HepG2 (cell line): ENCODE results near the gene THRB. TPM values are rescaled to one million over a fixed set of nuclear protein-coding genes. Genes with fewer than 3 reads are reported as not detected.

Source experiments
- CHCHD3 ChIP-seq: sonication (generic); formaldehyde crosslinking; IDR thresholded peaks from 2 replicates; pipeline ENCODE4 v1.8.0; 2022; ENCODE audit warnings: mild to moderate bottlenecking, missing genetic modification reagents, moderate library complexity
- PHB2 ChIP-seq: fragments of 450-650 bp; IDR thresholded peaks from 2 replicates; pipeline ENCODE4 v1.6.1; 2018; ENCODE audit not compliant: partially characterized antibody
- RBM22 ChIP-seq: fragments of 200-400 bp; formaldehyde crosslinking; optimal IDR thresholded peaks from 2 replicates; pipeline ENCODE3; 2017; ENCODE audit warnings: mild to moderate bottlenecking, low read length, moderate library complexity
- RORA ChIP-seq: sonication (generic); formaldehyde crosslinking; IDR thresholded peaks from 2 replicates; pipeline ENCODE4 v1.5.0; 2020; ENCODE audit warnings: mild to moderate bottlenecking, missing genetic modification reagents, moderate library complexity
- SMYD3 ChIP-seq: sonication (generic); formaldehyde crosslinking; IDR thresholded peaks from 2 replicates; pipeline ENCODE4 v1.8.1; 2023; ENCODE audit warnings: mild to moderate bottlenecking, missing genetic modification reagents
- STAT5B ChIP-seq: sonication (generic); formaldehyde crosslinking; IDR thresholded peaks from 2 replicates; pipeline ENCODE4 v1.4.0; 2020; ENCODE audit warnings: missing genetic modification reagents
- TCF12 ChIP-seq, 2 experiments: fragments of 450-650 bp in 1 of 2; sonication (generic) in 1 of 2; formaldehyde crosslinking in 1 of 2; IDR thresholded peaks; 2 replicates each; pipeline versions ENCODE4 v1.6.1 to v1.8.0; 2017 to 2022; ENCODE audit warnings: antibody characterized with exemption in 1 of 2, mild to moderate bottlenecking in 1 of 2, missing genetic modification reagents in 1 of 2, moderate library complexity in 1 of 2
- TOE1 ChIP-seq: sonication (generic); formaldehyde crosslinking; IDR thresholded peaks from 2 replicates; pipeline ENCODE4 v1.4.0; 2020; ENCODE audit warnings: mild to moderate bottlenecking, missing genetic modification reagents
- ZNF788 ChIP-seq: sonication (generic); formaldehyde crosslinking; IDR thresholded peaks from 2 replicates; pipeline ENCODE4 v1.5.0; 2020; ENCODE audit warnings: mild to moderate bottlenecking, missing genetic modification reagents, borderline replicate concordance
- polyA plus RNA-seq, 8 experiments: library from polyadenylated mRNA; depleted of rRNA in 3 of 8; stranded (reverse) in 7 of 8; unstranded in 1 of 8; fragments of >200 nt; fragmentation: Illumina TruSeq in 4 of 8; extraction: Trizol in 4 of 8; gene quantifications; 2 replicates each; pipeline versions ENCODE4 v1.2.1 to v1.2.3, GENCODE V29; 2011 to 2016; ENCODE audit warnings: low read depth in 4 of 8, missing spikeins in 1 of 8, mixed read lengths in 1 of 8; ENCODE audit not compliant: insufficient read depth in 1 of 8
- total RNA-seq, 5 experiments: library from RNA; depleted of rRNA; stranded (reverse); fragments of >200 nt; fragmentation: Illumina TruSeq; extraction: Trizol; gene quantifications; 2 replicates each; pipeline ENCODE4 v1.2.3, GENCODE V29; 2016; ENCODE audit warnings: low read depth in 1 of 5
- TF ChIP-seq, protein P1 (sequence below): sonication (generic); formaldehyde crosslinking; IDR thresholded peaks from 2 replicates; pipeline ENCODE4 v1.4.0; 2020; ENCODE audit warnings: missing genetic modification reagents
- TF ChIP-seq, protein P2 (sequence below): sonication (generic); formaldehyde crosslinking; IDR thresholded peaks from 2 replicates; pipeline ENCODE4 v1.5.1; 2020; ENCODE audit warnings: mild to moderate bottlenecking, missing genetic modification reagents
- TF ChIP-seq, protein P3 (sequence below): sonication (generic); formaldehyde crosslinking; IDR thresholded peaks from 2 replicates; pipeline ENCODE4 v1.5.0; 2020; ENCODE audit warnings: missing genetic modification reagents
- TF ChIP-seq, protein P4 (sequence below): sonication (generic); formaldehyde crosslinking; IDR thresholded peaks from 2 replicates; pipeline ENCODE4 v1.5.0; 2020; ENCODE audit warnings: missing genetic modification reagents
- TF ChIP-seq, protein P5 (sequence below): sonication (generic); formaldehyde crosslinking; IDR thresholded peaks from 2 replicates; pipeline ENCODE4 v1.4.0; 2020; ENCODE audit warnings: mild to moderate bottlenecking, missing genetic modification reagents
- TF ChIP-seq, protein P6 (sequence below): IDR thresholded peaks from 2 replicates; pipeline ENCODE4 v1.6.1; 2016
- TF ChIP-seq, protein P7 (sequence below): sonication (generic); formaldehyde crosslinking; IDR thresholded peaks from 2 replicates; pipeline ENCODE4 v1.8.1; 2023; ENCODE audit warnings: mild to moderate bottlenecking, missing genetic modification reagents, borderline replicate concordance
- TF ChIP-seq, protein P8 (sequence below): sonication (generic); formaldehyde crosslinking; IDR thresholded peaks from 2 replicates; pipeline ENCODE4 v1.4.0; 2020; ENCODE audit warnings: mild to moderate bottlenecking, missing genetic modification reagents

The THRB gene
- total and polyA plus RNA-seq, 2 of the 13 experiments (the other 11 are each of a cell fraction or from before 2014, with no cell fraction given), result 4.7 to 22.7 TPM

DNA sequence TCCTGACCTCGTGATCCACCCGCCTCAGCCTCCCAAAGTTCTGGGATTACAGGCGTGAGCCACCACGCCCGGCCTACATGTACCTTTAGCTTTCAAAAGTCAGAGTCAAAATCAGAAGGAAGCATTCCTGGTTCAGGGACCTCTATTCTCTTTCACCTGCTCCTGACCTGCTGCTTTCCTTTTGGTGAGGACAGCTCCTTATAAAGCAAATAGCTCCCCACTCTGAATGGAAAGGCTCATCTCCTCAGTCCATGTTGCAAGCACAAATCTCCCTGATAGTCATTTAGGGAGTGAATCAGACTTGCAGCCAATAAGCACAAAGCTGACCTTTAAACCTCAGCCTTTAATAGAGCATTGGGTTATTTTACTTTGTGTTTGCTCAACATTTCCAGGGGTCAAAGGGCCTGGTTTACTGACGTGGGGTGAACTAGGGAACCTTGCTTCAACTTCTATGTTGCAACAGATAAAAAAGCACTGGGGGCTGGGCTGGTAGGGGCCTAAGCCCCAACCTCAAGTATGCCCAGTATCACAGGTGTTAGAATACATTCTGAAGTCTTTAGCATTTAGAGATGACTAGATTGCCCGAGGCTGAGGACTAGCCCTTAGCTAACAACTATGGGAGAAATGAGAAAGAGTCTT, 43.1 kb downstream of the THRB start (continued):
- TF ChIP-seq, protein P1, sequence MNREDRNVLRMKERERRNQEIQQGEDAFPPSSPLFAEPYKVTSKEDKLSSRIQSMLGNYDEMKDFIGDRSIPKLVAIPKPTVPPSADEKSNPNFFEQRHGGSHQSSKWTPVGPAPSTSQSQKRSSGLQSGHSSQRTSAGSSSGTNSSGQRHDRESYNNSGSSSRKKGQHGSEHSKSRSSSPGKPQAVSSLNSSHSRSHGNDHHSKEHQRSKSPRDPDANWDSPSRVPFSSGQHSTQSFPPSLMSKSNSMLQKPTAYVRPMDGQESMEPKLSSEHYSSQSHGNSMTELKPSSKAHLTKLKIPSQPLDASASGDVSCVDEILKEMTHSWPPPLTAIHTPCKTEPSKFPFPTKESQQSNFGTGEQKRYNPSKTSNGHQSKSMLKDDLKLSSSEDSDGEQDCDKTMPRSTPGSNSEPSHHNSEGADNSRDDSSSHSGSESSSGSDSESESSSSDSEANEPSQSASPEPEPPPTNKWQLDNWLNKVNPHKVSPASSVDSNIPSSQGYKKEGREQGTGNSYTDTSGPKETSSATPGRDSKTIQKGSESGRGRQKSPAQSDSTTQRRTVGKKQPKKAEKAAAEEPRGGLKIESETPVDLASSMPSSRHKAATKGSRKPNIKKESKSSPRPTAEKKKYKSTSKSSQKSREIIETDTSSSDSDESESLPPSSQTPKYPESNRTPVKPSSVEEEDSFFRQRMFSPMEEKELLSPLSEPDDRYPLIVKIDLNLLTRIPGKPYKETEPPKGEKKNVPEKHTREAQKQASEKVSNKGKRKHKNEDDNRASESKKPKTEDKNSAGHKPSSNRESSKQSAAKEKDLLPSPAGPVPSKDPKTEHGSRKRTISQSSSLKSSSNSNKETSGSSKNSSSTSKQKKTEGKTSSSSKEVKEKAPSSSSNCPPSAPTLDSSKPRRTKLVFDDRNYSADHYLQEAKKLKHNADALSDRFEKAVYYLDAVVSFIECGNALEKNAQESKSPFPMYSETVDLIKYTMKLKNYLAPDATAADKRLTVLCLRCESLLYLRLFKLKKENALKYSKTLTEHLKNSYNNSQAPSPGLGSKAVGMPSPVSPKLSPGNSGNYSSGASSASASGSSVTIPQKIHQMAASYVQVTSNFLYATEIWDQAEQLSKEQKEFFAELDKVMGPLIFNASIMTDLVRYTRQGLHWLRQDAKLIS (CRISPR knock-in tag), result no peak
- TF ChIP-seq TOE1 (CRISPR knock-in tag), result peak; percentile 91
- no peak for TF ChIP-seq SMYD3 (CRISPR knock-in tag)
- no peak for TF ChIP-seq TCF12 (IDR thresholded peaks at IDR 0.05)
- peak; percentile 66; the same call in 1 of the 2 replicates for TF ChIP-seq TCF12 (CRISPR knock-in tag; IDR thresholded peaks at IDR 0.05)
- TF ChIP-seq, protein P2, sequence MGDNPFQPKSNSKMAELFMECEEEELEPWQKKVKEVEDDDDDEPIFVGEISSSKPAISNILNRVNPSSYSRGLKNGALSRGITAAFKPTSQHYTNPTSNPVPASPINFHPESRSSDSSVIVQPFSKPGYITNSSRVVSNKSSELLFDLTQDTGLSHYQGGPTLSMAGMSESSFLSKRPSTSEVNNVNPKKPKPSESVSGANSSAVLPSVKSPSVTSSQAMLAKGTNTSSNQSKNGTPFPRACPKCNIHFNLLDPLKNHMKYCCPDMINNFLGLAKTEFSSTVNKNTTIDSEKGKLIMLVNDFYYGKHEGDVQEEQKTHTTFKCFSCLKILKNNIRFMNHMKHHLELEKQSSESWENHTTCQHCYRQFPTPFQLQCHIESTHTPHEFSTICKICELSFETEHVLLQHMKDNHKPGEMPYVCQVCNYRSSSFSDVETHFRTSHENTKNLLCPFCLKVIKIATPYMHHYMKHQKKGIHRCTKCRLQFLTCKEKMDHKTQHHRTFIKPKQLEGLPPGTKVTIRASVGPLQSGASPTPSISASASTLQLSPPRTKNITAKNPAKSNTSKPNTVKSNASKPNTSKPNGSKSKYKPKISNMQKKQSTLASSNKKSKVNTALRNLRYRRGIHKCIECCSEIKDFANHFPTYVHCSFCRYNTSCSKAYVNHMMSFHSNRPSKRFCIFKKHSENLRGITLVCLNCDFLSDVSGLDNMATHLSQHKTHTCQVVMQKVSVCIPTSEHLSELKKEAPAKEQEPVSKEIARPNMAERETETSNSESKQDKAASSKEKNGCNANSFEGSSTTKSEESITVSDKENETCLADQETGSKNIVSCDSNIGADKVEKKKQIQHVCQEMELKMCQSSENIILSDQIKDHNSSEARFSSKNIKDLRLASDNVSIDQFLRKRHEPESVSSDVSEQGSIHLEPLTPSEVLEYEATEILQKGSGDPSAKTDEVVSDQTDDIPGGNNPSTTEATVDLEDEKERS (CRISPR knock-in tag), result peak; percentile 75
- TF ChIP-seq, protein P3, sequence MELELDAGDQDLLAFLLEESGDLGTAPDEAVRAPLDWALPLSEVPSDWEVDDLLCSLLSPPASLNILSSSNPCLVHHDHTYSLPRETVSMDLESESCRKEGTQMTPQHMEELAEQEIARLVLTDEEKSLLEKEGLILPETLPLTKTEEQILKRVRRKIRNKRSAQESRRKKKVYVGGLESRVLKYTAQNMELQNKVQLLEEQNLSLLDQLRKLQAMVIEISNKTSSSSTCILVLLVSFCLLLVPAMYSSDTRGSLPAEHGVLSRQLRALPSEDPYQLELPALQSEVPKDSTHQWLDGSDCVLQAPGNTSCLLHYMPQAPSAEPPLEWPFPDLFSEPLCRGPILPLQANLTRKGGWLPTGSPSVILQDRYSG (CRISPR knock-in tag), result no peak; the same call in 1 of the 2 replicates
- TF ChIP-seq, protein P4, sequence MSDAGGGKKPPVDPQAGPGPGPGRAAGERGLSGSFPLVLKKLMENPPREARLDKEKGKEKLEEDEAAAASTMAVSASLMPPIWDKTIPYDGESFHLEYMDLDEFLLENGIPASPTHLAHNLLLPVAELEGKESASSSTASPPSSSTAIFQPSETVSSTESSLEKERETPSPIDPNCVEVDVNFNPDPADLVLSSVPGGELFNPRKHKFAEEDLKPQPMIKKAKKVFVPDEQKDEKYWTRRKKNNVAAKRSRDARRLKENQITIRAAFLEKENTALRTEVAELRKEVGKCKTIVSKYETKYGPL (CRISPR knock-in tag), result peak; percentile 41; the same call in 1 of the 2 replicates
- no peak for TF ChIP-seq PHB2
- TF ChIP-seq, protein P5, sequence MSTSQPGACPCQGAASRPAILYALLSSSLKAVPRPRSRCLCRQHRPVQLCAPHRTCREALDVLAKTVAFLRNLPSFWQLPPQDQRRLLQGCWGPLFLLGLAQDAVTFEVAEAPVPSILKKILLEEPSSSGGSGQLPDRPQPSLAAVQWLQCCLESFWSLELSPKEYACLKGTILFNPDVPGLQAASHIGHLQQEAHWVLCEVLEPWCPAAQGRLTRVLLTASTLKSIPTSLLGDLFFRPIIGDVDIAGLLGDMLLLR (CRISPR knock-in tag), result no peak
- TF ChIP-seq RBM22, result peak; percentile 27
- TF ChIP-seq ZNF788, result peak; percentile 53; the same call in 1 of the 2 replicates
- no peak for TF ChIP-seq RORA (CRISPR knock-in tag)
- TF ChIP-seq, protein P6, sequence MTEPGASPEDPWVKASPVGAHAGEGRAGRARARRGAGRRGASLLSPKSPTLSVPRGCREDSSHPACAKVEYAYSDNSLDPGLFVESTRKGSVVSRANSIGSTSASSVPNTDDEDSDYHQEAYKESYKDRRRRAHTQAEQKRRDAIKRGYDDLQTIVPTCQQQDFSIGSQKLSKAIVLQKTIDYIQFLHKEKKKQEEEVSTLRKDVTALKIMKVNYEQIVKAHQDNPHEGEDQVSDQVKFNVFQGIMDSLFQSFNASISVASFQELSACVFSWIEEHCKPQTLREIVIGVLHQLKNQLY (CRISPR knock-in tag), result peak; percentile 86
- no peak for TF ChIP-seq STAT5B
- TF ChIP-seq, protein P7, sequence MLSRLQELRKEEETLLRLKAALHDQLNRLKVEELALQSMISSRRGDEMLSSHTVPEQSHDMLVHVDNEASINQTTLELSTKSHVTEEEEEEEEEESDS, result no peak
- TF ChIP-seq, protein P8, sequence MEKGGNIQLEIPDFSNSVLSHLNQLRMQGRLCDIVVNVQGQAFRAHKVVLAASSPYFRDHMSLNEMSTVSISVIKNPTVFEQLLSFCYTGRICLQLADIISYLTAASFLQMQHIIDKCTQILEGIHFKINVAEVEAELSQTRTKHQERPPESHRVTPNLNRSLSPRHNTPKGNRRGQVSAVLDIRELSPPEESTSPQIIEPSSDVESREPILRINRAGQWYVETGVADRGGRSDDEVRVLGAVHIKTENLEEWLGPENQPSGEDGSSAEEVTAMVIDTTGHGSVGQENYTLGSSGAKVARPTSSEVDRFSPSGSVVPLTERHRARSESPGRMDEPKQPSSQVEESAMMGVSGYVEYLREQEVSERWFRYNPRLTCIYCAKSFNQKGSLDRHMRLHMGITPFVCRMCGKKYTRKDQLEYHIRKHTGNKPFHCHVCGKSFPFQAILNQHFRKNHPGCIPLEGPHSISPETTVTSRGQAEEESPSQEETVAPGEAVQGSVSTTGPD, result no peak
- no peak for TF ChIP-seq CHCHD3 (CRISPR knock-in tag)
